Sigmoid colon (tissue), 7 donors: ENCODE results near the gene ALOX12B. TPM values are rescaled to one million over a fixed set of nuclear protein-coding genes. Genes with fewer than 3 reads are reported as not detected.

Experiments used
- DNase-seq: peaks from one replicate; pipeline ENCODE4 v3.0.0-alpha.2; 2019
- H3K27ac ChIP-seq, 4 donors: fragments of 200-600 bp; sonication (generic); one replicate each; pipeline ENCODE4 v1.5.1; 2016 to 2019; ENCODE audit warnings: mild to moderate bottlenecking in 1 of 4
- H3K27me3 ChIP-seq, 3 donors: fragments of 200-600 bp; sonication (generic); one replicate each; pipeline ENCODE4 v1.5.1; 2019; ENCODE audit warnings: mild to moderate bottlenecking in 1 of 3
- H3K36me3 ChIP-seq, 4 donors: fragments of 200-600 bp; sonication (generic); one replicate each; pipeline ENCODE4 v1.5.1; 2016 to 2019
- H3K4me1 ChIP-seq, 4 donors: fragments of 200-600 bp; sonication (generic); one replicate each; pipeline ENCODE4 v1.5.1; 2017 to 2019
- H3K4me3 ChIP-seq, 4 donors: fragments of 200-600 bp; sonication (generic); one replicate each; pipeline ENCODE4 v1.5.1; 2017 to 2019; ENCODE audit warnings: mild to moderate bottlenecking in 2 of 4, moderate library complexity in 1 of 4
- H3K9me3 ChIP-seq, 4 donors: fragments of 200-600 bp in 3 of 4; sonication (generic) in 3 of 4; one replicate each; pipeline versions ENCODE4 v1.5.1 to v1.6.1; 2013 to 2019
- EP300 ChIP-seq, 4 donors: sonication (generic); formaldehyde crosslinking; IDR thresholded peaks; one replicate each; pipeline ENCODE4 v1.6.1; 2017; ENCODE audit warnings: antibody characterized with exemption in 4 of 4
- POLR2A ChIP-seq, 2 donors: fragments of 450-650 bp; IDR thresholded peaks; one replicate each; pipeline ENCODE4 v1.6.1; 2016; ENCODE audit warnings: antibody characterized with exemption in 2 of 2, mild to moderate bottlenecking in 2 of 2, moderate library complexity in 2 of 2
- POLR2AphosphoS5 ChIP-seq, 4 donors: sonication (generic); formaldehyde crosslinking; IDR thresholded peaks; one replicate each; pipeline ENCODE4 v1.6.1; 2017; ENCODE audit warnings: antibody characterized with exemption in 4 of 4
- WGBS, 2 donors: extraction: QIAGEN DNeasy Blood & Tissue Kit; methylation state at CpG; one replicate each; pipeline ENCODE4 v1.1.7; 2013; 5-methylcytosine and 5-hydroxymethylcytosine counted together
- intact Hi-C: fragments of 100-400 bp; cut with DNase I; formaldehyde crosslinking; loops from one replicate; pipeline ENCODE4 v1.15.1; 2023
- polyA plus RNA-seq, 3 donors: library from polyadenylated mRNA; stranded (reverse); fragments of 200-250 nt; gene quantifications; one replicate each; pipeline ENCODE4 v1.2.3, GENCODE V29; 2013
- total RNA-seq, 4 donors: library from RNA; depleted of rRNA; stranded (reverse); fragments of >200 nt; gene quantifications; one replicate each; pipeline ENCODE4 v1.1.0, GENCODE V29; 2016
- TF ChIP-seq, protein P1 (sequence below), 4 experiments: fragments of 450-650 bp in 3 of 4; fragments of 200-600 bp in 1 of 4; IDR thresholded peaks; one replicate each; pipeline ENCODE4 v1.5.1; 2016 to 2019; ENCODE audit warnings: antibody characterized with exemption in 4 of 4, mild to moderate bottlenecking in 3 of 4, moderate library complexity in 2 of 4
- donor health status: healthy with polysubstance abuse.
- donor health status: Bipolar disorder and iron deficiency.
- donor health status: healthy.

The ALOX12B gene
- total and polyA plus RNA-seq, 7 donors = 0.52 TPM; not detected in 6

DNA sequence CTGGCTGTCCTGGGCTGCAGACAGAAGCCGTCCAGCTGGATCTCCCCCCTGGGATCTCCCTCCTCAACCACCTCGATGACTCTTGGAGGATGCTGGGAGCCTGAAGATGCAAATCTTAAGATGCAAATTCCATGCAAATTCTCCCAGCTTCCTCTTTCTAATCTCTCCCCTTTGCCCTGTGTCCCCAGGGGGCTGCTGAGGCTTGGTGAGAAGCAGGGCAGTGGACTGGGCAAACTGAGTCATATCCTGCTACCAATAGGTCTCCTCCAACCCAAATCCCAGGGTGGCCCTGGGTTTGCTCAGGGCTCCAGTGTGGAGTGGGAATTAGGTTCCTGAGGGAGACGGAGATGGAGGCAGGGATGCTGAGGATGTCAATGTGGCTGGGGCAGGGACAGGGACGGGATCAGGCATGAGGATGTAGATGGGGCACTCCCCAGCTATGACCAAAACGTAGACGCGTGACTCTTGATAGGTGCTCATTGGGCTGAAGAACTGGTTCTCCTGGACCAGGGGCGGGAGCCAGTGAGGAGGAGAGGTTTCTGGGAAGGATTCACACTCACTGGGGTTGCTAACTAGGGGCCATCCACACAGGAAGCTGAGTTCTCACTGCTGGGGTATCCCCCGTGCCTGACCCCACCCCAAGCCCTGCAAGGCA lies 3.6 kb upstream of the ALOX12B start:
- intact Hi-C loops = no loop called here
- TF ChIP-seq, protein P1, sequence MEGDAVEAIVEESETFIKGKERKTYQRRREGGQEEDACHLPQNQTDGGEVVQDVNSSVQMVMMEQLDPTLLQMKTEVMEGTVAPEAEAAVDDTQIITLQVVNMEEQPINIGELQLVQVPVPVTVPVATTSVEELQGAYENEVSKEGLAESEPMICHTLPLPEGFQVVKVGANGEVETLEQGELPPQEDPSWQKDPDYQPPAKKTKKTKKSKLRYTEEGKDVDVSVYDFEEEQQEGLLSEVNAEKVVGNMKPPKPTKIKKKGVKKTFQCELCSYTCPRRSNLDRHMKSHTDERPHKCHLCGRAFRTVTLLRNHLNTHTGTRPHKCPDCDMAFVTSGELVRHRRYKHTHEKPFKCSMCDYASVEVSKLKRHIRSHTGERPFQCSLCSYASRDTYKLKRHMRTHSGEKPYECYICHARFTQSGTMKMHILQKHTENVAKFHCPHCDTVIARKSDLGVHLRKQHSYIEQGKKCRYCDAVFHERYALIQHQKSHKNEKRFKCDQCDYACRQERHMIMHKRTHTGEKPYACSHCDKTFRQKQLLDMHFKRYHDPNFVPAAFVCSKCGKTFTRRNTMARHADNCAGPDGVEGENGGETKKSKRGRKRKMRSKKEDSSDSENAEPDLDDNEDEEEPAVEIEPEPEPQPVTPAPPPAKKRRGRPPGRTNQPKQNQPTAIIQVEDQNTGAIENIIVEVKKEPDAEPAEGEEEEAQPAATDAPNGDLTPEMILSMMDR (IDR thresholded peaks at IDR 0.05) = no peak
- TF ChIP-seq EP300 (IDR thresholded peaks at IDR 0.05) (no peak), POLR2A (IDR thresholded peaks at IDR 0.05) (no peak), POLR2AphosphoS5 (IDR thresholded peaks at IDR 0.05) (no peak)
- 43 to 60% methylated on average over 9 of the region's 9 CpGs for WGBS, 2 donors
- Histone ChIP-seq H3K4me1 (no peaks in the 10 kb centered on the region), H3K4me3 (no peak overlapping the region), H3K36me3 (no peaks in the 10 kb centered on the region), H3K27ac (no peak overlapping the region), H3K27me3 (peaks cover 0 to 40% (median 0%) of the 10 kb centered on the region in 3 donors), H3K9me3 (no peaks in the 10 kb centered on the region)
- no peak for DNase-seq

DNA sequence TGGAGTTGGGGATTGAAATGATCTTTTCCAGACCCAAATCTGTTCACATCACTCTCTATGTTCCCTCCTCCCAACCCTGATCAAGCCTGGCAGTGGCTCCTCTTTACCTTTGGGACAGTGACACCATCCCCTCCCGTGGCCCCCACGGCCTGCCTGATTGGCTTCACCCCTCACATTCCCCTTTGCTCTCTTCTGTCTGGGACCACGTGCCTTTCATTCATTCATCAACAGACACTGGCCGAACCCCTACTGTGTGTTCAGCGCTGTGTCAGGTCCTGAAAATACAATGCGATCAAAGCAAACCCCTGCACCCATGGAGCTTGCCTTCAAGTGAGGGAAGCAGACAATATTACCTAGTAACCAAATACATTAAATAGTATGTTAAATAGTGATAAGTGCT lies 2.2 kb upstream of the ALOX12B start:
- H3K27me3 ChIP-seq = peaks cover 0 to 47% (median 0%) of the 10 kb centered on the region in 3 donors
- no peak overlapping the region for H3K4me3 ChIP-seq
- WGBS, 2 donors = 78 to 79% methylated on average over 6 of the region's 6 CpGs
- no peak for DNase-seq
- intact Hi-C loops = no loop called here
- H3K4me1 ChIP-seq = no peaks in the 10 kb centered on the region
- H3K9me3 ChIP-seq = no peaks in the 10 kb centered on the region
- TF ChIP-seq POLR2AphosphoS5 (IDR thresholded peaks at IDR 0.05) (no peak), POLR2A (IDR thresholded peaks at IDR 0.05) (no peak)
- TF ChIP-seq, protein P1 (IDR thresholded peaks at IDR 0.05) = no peak
- no peak overlapping the region for H3K27ac ChIP-seq
- H3K36me3 ChIP-seq = no peaks in the 10 kb centered on the region

DNA sequence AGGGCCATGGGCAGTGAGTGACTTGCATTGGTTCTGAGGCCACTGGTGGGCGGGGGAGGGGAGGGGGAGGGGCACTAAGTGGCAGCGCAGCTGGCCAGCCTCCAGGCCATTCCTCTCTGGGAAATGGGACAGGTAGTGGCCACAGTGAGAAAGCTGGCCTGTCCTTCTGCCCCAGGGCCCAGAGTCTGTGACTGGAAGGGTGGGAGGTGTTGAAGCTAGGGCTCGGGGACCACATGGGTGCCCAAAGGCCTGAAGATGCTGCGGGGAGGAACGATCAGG lies 375 bp upstream of the ALOX12B start:
- no peak for DNase-seq
- peaks cover 0 to 65% (median 0%) of the 10 kb centered on the region in 3 donors for H3K27me3 ChIP-seq

DNA sequence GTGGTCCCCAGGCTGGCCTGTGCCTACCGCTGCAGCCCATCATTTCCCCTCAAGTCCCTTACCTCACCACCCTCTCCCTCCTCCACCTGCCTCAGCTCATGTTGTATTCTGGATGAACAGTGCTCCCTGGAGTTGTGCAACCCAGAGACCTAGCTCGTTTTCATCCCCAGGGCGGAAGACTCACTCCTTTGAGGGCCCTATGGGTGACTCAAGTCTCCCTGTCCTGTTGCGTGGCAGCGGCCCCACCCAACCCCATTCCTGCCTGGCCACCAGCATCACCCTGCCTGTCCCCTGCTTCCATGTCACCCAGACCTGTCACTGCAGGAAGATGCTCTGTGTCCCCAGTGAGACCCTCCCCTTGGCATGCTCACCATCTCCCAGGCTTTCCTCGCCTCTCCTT lies 3.3 kb downstream of the ALOX12B start:
- WGBS, 2 donors = 86 to 93% methylated on average over 6 of the region's 6 CpGs
- H3K27me3 ChIP-seq = peaks cover 4 to 74% (median 13%) of the 10 kb centered on the region in 3 donors
- intact Hi-C loops = loop anchor here (5.0 kb wide), 2 partner anchors 33 to 472 kb away; partner anchors contain the start of genes ALOXE3 and FXR2
- no peak overlapping the region for H3K4me3 ChIP-seq
- no peak overlapping the region for H3K27ac ChIP-seq
- H3K36me3 ChIP-seq = no peaks in the 10 kb centered on the region
- H3K4me1 ChIP-seq = peaks cover 0 to 12% (median 8%) of the 10 kb centered on the region in 4 donors
- no peak for DNase-seq
- no peaks in the 10 kb centered on the region for H3K9me3 ChIP-seq
- no peak for TF ChIP-seq EP300 (IDR thresholded peaks at IDR 0.05)
- no peak for TF ChIP-seq POLR2A (IDR thresholded peaks at IDR 0.05)
- TF ChIP-seq POLR2AphosphoS5 (IDR thresholded peaks at IDR 0.05) = no peak
- TF ChIP-seq, protein P1 (IDR thresholded peaks at IDR 0.05) = no peak

More for the DNA sequence above, 375 bp upstream of the ALOX12B start:
- no peaks in the 10 kb centered on the region for H3K4me1 ChIP-seq
- 73 to 76% methylated on average over 5 of the region's 5 CpGs for WGBS, 2 donors
- H3K36me3 ChIP-seq = no peaks in the 10 kb centered on the region
- TF ChIP-seq, protein P1 (IDR thresholded peaks at IDR 0.05) = no peak
- TF ChIP-seq EP300 (IDR thresholded peaks at IDR 0.05) = no peak
- TF ChIP-seq POLR2AphosphoS5 (IDR thresholded peaks at IDR 0.05) = no peak
- no peak for TF ChIP-seq POLR2A (IDR thresholded peaks at IDR 0.05)
- no peaks in the 10 kb centered on the region for H3K9me3 ChIP-seq
- H3K4me3 ChIP-seq = no peak overlapping the region
- no peak overlapping the region for H3K27ac ChIP-seq
- intact Hi-C loops = no loop called here

DNA sequence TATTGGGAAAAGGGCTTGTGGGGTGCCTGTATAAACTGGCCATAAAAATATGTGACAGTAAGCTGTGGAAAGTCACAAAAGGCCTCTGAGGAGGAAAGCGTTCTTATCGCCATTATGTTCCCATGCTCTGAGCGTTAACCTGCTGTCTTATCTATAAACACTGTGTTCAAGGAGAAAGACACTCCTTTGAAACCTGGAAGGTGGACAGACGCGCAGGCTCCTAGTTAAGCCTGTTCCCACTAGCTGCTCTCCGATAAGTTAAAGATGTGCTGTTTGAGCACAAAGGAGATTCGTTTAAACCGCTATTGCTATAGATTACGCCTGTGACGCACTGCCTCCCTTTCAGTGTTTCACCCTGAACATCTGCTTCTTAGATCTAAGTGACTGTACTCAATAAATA lies 5.2 kb downstream of the ALOX12B start:
- H3K9me3 ChIP-seq = no peaks in the 10 kb centered on the region
- no peak for DNase-seq
- no peak overlapping the region for H3K27ac ChIP-seq
- TF ChIP-seq POLR2A (IDR thresholded peaks at IDR 0.05) (no peak), EP300 (IDR thresholded peaks at IDR 0.05) (no peak), POLR2AphosphoS5 (IDR thresholded peaks at IDR 0.05) (no peak)
- TF ChIP-seq, protein P1 (IDR thresholded peaks at IDR 0.05) = no peak
- WGBS, 2 donors = 86 to 92% methylated on average over 10 of the region's 10 CpGs
- intact Hi-C loops = loop anchor here (5.0 kb wide), 2 partner anchors 35 to 470 kb away; partner anchors contain the start of genes ALOXE3 and FXR2
- peaks cover 0 to 15% (median 11%) of the 10 kb centered on the region in 4 donors for H3K4me1 ChIP-seq
- peaks cover 6 to 84% (median 29%) of the 10 kb centered on the region in 3 donors for H3K27me3 ChIP-seq
- no peaks in the 10 kb centered on the region for H3K36me3 ChIP-seq
- H3K4me3 ChIP-seq = no peak overlapping the region
